HUES48 (cell line): Measurements from ENCODE around the gene TMEM150B.
A peak's percentile ranks its signal among the peaks of the same experiment; 100 is the strongest.
"Not testable (repeated sequence)": the region's sequence is repeated elsewhere in the genome, so short reads cannot be mapped to it uniquely, and the experiment has no call there.

Experiments
- H3K27ac ChIP-seq: one replicate; pipeline ENCODE4 v1.7.0; 2013; ENCODE audit warnings: low read depth, low read length, inconsistent platforms
- H3K27me3 ChIP-seq: 2 replicates; pipeline ENCODE4 v1.6.1; 2013; ENCODE audit warnings: mild to moderate bottlenecking, low read length; ENCODE audit not compliant: control insufficient read depth, insufficient read depth
- H3K36me3 ChIP-seq: 2 replicates; pipeline ENCODE4 v1.6.1; 2013; ENCODE audit warnings: low read length; ENCODE audit not compliant: control insufficient read depth, insufficient read depth
- H3K4me1 ChIP-seq: 2 replicates; pipeline ENCODE4 v1.6.1; 2013; ENCODE audit warnings: mild to moderate bottlenecking, low read length; ENCODE audit not compliant: control insufficient read depth, insufficient read depth
- H3K4me3 ChIP-seq: 2 replicates; pipeline ENCODE4 v1.5.1; 2013; ENCODE audit warnings: mild to moderate bottlenecking, low read depth, low read length
- H3K9ac ChIP-seq: 2 replicates; pipeline ENCODE4 v1.6.1; 2013; ENCODE audit warnings: mild to moderate bottlenecking, low read depth, low read length, moderate library complexity
- H3K9me3 ChIP-seq: 2 replicates; pipeline ENCODE4 v1.6.1; 2013; ENCODE audit warnings: low read length; ENCODE audit not compliant: control insufficient read depth, insufficient read depth

TMEM150B gene

DNA sequence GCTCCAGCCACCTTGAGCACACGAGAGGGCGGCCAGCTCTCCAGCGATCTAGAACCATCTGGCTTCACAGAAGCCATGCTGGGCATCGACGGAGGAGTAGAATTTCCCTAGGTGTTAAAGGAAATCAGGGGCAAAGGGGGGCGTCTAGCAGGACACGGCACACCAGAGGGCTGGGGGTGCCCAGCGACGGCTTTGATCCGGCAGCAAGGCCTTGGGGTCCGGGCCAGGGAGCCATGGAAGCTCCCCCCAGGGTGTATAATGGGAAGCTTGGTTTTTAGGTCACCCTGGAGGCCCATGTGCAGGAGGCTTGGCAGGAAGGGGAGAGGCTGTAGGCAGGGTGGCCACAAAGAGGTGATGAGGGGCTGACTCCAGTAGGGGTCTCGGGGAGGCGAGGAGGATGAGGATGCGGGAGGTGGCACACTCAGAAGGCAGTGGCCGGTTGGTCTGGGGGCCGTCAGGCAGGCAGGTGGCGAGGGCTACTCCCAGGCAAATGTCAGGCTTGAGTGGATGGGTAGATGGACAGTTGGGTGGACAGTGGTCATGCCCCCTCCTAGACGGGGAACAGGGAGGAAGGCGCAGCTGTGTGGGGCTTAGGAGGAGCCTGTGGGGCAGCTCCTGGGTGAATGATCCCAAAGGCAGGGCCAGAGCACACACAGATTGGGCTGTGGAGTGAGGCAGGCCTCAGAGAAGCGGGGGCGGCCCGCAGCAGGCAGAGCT lies 20.1 kb upstream of the TMEM150B start:
- H3K27ac ChIP-seq: no peak overlapping the region
- H3K4me1 ChIP-seq: peaks cover 32% of the 10 kb centered on the region
- H3K27me3 ChIP-seq: no peaks in the 10 kb centered on the region
- no peak overlapping the region for H3K9ac ChIP-seq
- peaks cover 53% of the 10 kb centered on the region for H3K36me3 ChIP-seq
- no peak overlapping the region for H3K4me3 ChIP-seq
- no peaks in the 10 kb centered on the region for H3K9me3 ChIP-seq

DNA sequence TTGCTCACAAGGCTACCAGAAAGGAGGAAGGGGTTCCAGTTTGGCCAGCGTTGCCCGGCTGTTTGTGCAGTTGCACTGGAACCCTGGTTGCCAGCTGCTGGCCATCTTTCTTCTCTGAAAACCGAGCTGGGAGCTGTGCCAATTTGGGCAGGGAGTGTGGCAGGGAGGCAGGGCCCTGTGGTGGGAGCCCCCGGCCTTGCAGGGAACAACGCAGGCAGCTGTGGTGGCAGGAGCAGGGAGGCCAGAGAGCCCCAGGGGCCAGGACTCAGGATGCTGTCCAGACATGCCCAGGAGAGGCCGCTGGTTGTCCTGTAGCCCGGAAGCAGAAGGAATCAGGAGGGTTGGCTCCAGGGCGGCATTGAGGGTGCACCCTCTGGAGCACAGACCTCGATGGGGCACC lies 19.3 kb upstream of the TMEM150B start:
- no peak overlapping the region for H3K27ac ChIP-seq
- peaks cover 52% of the 10 kb centered on the region for H3K36me3 ChIP-seq
- no peaks in the 10 kb centered on the region for H3K27me3 ChIP-seq
- H3K9me3 ChIP-seq: no peaks in the 10 kb centered on the region
- H3K4me3 ChIP-seq: no peak overlapping the region
- peaks cover 27% of the 10 kb centered on the region for H3K4me1 ChIP-seq
- H3K9ac ChIP-seq: no peak overlapping the region

- H3K9ac ChIP-seq: no peak overlapping the region
- peak overlapping the region; percentile 56 for H3K4me3 ChIP-seq
- no peaks in the 10 kb centered on the region for H3K27me3 ChIP-seq
- H3K9me3 ChIP-seq: no peaks in the 10 kb centered on the region
- H3K4me1 ChIP-seq: peaks cover 12% of the 10 kb centered on the region
- H3K36me3 ChIP-seq: peaks cover 44% of the 10 kb centered on the region
- no peak overlapping the region for H3K27ac ChIP-seq
These were observed 16.7 kb upstream of the TMEM150B start for GRCh38 chr19:55341595-55342531.

DNA sequence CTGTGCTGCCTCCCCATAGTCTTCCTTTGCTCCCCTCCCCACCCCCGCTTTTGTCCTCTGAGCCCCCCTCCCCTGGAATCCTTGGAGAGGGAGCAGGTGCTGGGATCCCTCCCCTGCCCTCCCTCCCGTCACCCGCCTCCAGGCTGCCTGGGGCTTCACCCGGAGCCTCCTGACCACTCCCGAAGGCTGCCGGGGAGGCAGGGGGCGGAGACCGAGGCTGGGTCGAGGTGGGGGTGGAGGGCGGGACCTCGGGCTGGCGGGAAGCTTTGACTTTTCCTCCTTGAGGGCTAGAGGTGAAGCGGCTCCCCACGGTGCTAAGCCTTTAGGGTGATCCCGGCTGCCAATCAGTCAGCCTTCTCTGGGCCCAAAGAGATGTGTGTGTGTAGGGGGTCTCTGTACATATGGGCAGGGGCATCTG lies 16.0 kb upstream of the TMEM150B start:
- H3K4me1 ChIP-seq: peaks cover 12% of the 10 kb centered on the region
- no peak overlapping the region; the same call in 1 of the 2 replicates for H3K9ac ChIP-seq
- peak overlapping the region; percentile 90 for H3K4me3 ChIP-seq
- peaks cover 40% of the 10 kb centered on the region for H3K36me3 ChIP-seq
- H3K9me3 ChIP-seq: no peaks in the 10 kb centered on the region
- peak overlapping the region; percentile 99 for H3K27ac ChIP-seq
- no peaks in the 10 kb centered on the region for H3K27me3 ChIP-seq

DNA sequence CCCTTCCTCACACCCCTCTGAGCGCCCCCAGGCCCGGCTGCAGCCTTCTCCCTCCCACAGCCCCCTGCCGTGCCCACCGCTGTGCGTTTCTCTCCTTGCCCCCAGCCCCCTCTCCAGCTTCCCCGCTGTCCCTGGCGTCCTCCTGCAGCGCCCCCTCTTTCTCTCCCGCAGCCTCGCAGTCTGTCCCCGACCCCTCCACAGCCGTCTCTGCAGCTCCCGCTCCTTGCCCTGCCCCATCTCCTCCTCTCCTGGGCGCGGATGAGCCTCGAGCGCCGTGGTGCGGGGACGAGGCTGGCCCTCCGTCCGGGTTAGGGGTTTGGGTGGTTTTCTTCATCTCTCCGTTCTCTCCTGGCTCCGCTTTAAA lies 15.6 kb upstream of the TMEM150B start:
- Histone ChIP-seq H3K27ac (peak overlapping the region; percentile 99), H3K9ac (peak overlapping the region; percentile 55; the same call in 1 of the 2 replicates)

GRCh38 chr19:55339889-55340783 lies 15.0 kb upstream of the TMEM150B start:
- Histone ChIP-seq H3K9me3 (no peaks in the 10 kb centered on the region), H3K36me3 (peaks cover 31% of the 10 kb centered on the region), H3K4me3 (peak overlapping the region; percentile 90), H3K27ac (peak overlapping the region; percentile 99), H3K9ac (peak overlapping the region; percentile 55; the same call in 1 of the 2 replicates), H3K27me3 (no peaks in the 10 kb centered on the region), H3K4me1 (peaks cover 12% of the 10 kb centered on the region)

More for the DNA sequence above, 15.6 kb upstream of the TMEM150B start:
- no peaks in the 10 kb centered on the region for H3K9me3 ChIP-seq
- no peaks in the 10 kb centered on the region for H3K27me3 ChIP-seq
- H3K4me3 ChIP-seq: peak overlapping the region; percentile 90
- H3K4me1 ChIP-seq: peaks cover 12% of the 10 kb centered on the region
- peaks cover 36% of the 10 kb centered on the region for H3K36me3 ChIP-seq

GRCh38 chr19:55339105-55339888 lies 14.2 kb upstream of the TMEM150B start, which contains the start of gene KMT5C:
KMT5C (plus strand) TSS chr19:55339876; CDS start chr19:55341937, 2,061 bp downstream.
- peak within 1 kb of the TSS; percentile 89 for H3K9ac ChIP-seq
- H3K36me3 ChIP-seq: peaks cover 23% of the 10 kb centered on the region
- peaks cover 12% of the 10 kb centered on the region for H3K4me1 ChIP-seq
- peak within 1 kb of the TSS; percentile 90 for H3K4me3 ChIP-seq
- no peaks in the 10 kb centered on the region for H3K27me3 ChIP-seq
- H3K27ac ChIP-seq: peak within 1 kb of the TSS; percentile 99
- H3K9me3 ChIP-seq: no peaks in the 10 kb centered on the region

- no peak overlapping the region for H3K4me3 ChIP-seq
- H3K9me3 ChIP-seq: no peaks in the 10 kb centered on the region
- H3K27me3 ChIP-seq: no peaks in the 10 kb centered on the region
- peaks cover 3% of the 10 kb centered on the region; the same call in 1 of the 2 replicates for H3K4me1 ChIP-seq
- H3K27ac ChIP-seq: no peak overlapping the region
- H3K36me3 ChIP-seq: no peaks in the 10 kb centered on the region
- no peak overlapping the region for H3K9ac ChIP-seq
These were observed 11.0 kb upstream of the TMEM150B start for GRCh38 chr19:55336101-55336500.

DNA sequence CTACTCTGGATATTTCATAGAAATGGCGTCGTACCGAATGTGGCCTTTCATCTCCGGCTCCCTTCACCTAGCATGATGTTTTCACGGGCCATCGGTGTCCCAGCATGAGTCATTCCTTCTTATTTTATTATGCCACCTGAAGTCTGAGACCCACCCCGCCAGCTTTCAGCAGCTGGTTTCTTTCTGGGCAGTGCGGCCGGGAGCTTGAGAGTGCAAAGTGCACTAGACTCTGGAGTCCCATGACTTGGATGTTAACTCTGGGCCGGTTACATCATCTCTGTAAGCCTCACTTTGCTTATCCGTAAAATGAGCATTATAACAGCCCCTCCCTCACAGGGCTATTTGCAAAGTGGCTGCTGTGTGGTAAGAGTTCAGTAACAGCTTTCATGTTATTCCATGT lies 8.7 kb upstream of the TMEM150B start:
- no peak overlapping the region for H3K9ac ChIP-seq
- no peaks in the 10 kb centered on the region for H3K36me3 ChIP-seq
- peaks cover 3% of the 10 kb centered on the region; the same call in 1 of the 2 replicates for H3K4me1 ChIP-seq
- H3K27ac ChIP-seq: no peak overlapping the region
- no peaks in the 10 kb centered on the region for H3K9me3 ChIP-seq
- H3K27me3 ChIP-seq: no peaks in the 10 kb centered on the region
- H3K4me3 ChIP-seq: no peak overlapping the region

DNA sequence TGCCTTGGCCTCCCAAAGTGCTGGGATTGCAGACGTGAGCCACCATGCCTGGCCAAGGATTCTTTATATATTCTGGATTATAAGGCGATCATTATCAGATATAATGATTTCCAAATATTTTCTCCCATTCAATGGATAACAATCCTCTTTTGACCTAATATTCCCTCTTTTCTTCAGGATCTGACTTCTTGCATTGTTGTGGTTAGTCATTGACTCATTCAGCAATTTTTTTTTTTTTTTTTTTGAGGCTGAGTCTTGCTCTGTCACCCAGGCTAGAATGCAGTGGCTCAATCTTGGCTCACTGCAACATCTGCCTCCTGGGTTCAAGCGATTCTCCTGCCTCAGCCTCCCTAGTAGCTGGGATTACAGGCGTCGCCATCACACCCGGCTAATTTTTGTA lies 4.7 kb upstream of the TMEM150B start:
- H3K27me3 ChIP-seq, H3K4me3 ChIP-seq, H3K27ac ChIP-seq, H3K36me3 ChIP-seq, H3K9ac ChIP-seq, H3K4me1 ChIP-seq, H3K9me3 ChIP-seq: not testable (repeated sequence)
